Measurements from ENCODE around the gene CATSPERD.

The CATSPERD gene, protein sequence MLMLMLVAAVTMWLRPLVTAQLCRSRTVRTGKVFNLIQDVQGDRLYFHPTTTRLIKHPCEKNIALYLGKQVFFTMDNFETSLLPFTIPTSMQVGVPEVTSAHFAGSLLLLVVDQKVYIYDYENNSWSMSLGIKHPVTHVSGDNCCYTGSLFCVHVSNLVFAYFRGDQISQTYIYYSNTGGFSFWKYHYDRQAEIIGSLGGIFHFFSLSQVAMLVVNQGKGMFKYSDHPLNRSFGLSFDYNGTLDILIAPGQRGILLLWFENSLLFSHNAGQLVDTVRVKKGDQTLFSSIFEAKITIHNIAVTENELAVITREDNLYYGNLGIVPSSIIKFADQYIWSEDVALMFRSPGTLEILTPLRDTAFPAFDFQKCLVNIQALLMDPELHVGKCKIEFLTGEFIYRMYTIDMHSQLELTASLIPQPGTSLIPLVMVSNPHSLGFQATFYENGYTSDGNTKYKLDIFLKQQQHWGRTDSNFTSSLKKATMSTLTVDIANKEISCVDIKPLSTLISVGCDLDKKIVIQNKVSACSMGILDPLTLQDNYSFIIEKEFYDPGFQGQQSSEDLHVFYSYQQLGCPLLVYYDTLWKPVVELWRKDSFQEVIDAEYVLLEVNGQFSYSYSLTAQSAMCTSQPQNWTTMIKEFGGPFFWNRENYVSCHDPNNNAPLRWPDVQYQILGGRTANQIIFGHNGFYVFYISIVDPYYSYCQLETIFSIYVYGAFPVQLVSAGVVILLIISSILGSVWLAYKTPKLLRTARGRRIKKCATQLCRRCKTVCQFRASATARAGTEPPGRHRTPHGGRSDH

DNA sequence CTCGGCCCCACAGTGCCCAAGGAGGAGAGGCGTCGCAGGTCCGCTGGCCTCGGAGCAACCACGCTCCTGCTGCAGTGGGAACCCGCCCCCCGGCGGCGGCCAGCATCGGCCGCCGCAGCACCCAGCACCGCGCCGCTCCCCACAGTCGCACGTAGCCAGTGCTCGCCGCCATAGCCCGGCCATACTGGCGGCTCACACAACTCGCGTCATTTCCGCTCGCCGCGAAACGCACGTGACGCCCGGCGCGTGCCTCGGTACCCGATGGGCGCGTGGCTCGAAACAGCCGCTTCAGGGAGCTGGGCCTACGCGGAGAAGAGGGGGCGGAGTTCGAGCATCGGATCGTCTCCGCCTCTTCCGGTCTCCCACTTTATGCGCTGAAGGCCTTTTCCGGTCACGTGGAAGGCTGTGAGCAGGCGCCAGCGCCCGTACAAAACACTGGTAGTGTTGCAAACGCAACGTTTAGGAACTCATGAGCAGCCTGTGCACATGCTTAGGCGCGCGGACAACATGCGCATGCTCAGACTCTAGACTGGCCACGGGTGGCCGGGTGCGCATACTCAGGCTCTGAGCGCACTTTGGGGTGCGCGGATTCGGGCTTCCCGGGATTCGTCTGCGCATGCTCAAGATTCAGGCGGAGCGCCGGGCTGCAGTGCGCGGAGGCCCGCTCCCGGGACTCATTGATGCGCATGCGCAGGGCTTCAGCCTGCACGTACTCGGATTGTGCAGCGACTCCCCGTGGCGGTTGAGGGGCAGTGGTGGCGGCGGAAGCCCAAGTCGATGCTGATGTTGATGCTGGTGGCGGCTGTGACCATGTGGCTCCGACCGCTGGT is at the start of gene CATSPERD, which contains the start of gene LONP1:
Gene CATSPERD, plus strand, starts transcription at position 677 of the 830 bp plus-strand sequence. Its CDS starts 101 bp downstream, at position 778.
Gene LONP1, minus strand, starts transcription at position 186 of the 830 bp plus-strand sequence. Its CDS starts 14 bp downstream, at position 172.
- DNase-seq (ENCODE audit: low read depth), result peak; percentile 99
- peak; percentile 87 for TF ChIP-seq CTCF (conservative IDR thresholded peaks at IDR 0.05; ENCODE audit: low read depth, low read length)
- peak within 1 kb of the TSS; percentile 73 for H3K4me3 ChIP-seq (ENCODE audit: low read depth, low read length)

- H3K4me3 ChIP-seq (ENCODE audit: low read depth, low read length), result no peak overlapping the region
- TF ChIP-seq CTCF (conservative IDR thresholded peaks at IDR 0.05; ENCODE audit: low read depth, low read length), result no peak
- no peak for DNase-seq (ENCODE audit: low read depth)
These were observed 48.8 kb upstream of the CATSPERD start for GRCh38 chr19:5671600-5671999.

DNA sequence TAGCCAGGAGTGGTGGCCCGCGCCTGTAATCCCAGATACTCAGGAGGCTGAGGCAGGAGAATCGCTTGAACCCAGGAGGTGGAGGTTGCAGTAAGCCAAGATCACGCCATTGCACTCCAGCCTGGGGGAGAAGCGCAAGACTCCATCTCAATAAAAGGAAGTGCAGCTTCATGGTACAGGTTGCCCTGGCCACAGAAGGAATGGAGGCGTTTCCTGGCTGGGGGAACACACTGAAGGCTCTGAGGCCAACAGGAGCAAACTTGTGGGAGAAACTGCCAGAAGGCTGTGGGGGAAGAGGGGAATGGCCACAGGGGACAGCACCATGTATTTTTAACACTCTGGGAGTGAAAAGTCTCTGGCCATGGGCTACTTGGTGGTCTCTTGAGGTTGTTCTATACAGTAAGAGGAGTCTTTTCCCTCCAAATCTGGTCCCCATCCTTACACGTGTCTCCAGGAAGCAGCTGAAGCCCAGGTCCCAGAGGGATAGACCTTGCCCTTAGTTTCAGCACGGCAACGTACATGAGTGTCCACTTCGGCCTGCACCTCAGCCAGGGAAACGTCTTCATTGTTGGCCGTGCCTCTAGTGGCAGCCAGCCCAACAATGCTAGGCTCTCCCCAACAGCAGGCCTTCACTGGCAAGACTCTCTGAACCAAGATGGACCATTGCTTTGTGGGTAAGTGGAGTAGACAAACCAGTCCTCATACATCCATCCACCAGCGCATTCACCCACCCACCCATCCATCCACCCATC is 47.6 kb upstream of the CATSPERD start:
- DNase-seq (ENCODE audit: low read depth), result no peak
- no peak for TF ChIP-seq CTCF (conservative IDR thresholded peaks at IDR 0.05; ENCODE audit: low read depth, low read length)
- H3K4me3 ChIP-seq (ENCODE audit: low read depth, low read length), result no peak overlapping the region

- no peak for DNase-seq (ENCODE audit: low read depth)
- H3K4me3 ChIP-seq (ENCODE audit: low read depth, low read length), result no peak overlapping the region
- no peak for TF ChIP-seq CTCF (conservative IDR thresholded peaks at IDR 0.05; ENCODE audit: low read depth, low read length)
These were observed 46.7 kb upstream of the CATSPERD start for GRCh38 chr19:5673752-5674151.

DNA sequence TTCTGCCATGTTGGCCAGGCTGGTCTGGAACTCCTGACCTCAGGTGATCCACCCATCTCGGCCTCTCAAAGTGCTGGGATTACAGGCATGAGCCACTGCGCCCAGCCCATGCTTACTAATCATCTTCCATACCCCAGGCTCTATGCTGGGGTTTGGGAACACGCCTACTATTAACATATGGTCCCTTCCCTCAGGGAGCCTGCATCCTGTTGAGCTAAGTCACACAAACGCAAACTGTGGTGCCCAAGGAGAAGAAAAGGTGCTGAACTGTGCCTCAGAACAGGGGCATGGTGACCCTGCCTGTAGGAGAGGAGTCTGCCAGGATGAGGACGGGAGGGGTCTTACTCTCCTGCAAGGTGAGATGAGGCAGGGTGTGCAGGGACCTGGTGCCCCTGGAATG is 45.7 kb upstream of the CATSPERD start:
- no peak for TF ChIP-seq CTCF (conservative IDR thresholded peaks at IDR 0.05; ENCODE audit: low read depth, low read length)
- H3K4me3 ChIP-seq (ENCODE audit: low read depth, low read length), result no peak overlapping the region
- DNase-seq (ENCODE audit: low read depth), result no peak
